ENCODE data around the gene SLIT3.

DNA sequence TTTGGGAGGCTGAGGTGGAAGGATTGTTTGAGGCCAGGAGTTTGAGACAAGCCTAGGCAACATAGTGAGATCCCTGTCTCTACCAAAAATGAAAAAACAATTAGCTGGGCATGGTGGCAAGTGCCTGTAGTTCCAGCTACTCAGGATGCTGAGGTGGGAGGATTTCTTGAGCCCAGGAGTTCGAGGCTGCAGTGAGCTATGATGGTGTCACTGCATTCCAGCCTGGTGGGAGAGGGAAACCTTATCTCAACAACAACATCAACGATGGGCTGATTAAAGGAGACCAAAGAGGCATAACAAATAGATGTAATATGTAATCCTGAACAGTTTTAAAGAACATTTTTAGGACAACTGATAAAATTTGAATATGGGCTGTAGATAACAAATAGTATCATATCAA is 687.5 kb downstream of the SLIT3 start:
- TF ChIP-seq, protein P1, sequence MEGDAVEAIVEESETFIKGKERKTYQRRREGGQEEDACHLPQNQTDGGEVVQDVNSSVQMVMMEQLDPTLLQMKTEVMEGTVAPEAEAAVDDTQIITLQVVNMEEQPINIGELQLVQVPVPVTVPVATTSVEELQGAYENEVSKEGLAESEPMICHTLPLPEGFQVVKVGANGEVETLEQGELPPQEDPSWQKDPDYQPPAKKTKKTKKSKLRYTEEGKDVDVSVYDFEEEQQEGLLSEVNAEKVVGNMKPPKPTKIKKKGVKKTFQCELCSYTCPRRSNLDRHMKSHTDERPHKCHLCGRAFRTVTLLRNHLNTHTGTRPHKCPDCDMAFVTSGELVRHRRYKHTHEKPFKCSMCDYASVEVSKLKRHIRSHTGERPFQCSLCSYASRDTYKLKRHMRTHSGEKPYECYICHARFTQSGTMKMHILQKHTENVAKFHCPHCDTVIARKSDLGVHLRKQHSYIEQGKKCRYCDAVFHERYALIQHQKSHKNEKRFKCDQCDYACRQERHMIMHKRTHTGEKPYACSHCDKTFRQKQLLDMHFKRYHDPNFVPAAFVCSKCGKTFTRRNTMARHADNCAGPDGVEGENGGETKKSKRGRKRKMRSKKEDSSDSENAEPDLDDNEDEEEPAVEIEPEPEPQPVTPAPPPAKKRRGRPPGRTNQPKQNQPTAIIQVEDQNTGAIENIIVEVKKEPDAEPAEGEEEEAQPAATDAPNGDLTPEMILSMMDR (conservative IDR thresholded peaks at IDR 0.05; ENCODE audit: low read depth in 2 of 2), result no peak
- no peak for TF ChIP-seq EZH2phosphoT487 (IDR thresholded peaks at IDR 0.05; ENCODE audit: unreplicated experiment)
- TF ChIP-seq, protein P2, sequence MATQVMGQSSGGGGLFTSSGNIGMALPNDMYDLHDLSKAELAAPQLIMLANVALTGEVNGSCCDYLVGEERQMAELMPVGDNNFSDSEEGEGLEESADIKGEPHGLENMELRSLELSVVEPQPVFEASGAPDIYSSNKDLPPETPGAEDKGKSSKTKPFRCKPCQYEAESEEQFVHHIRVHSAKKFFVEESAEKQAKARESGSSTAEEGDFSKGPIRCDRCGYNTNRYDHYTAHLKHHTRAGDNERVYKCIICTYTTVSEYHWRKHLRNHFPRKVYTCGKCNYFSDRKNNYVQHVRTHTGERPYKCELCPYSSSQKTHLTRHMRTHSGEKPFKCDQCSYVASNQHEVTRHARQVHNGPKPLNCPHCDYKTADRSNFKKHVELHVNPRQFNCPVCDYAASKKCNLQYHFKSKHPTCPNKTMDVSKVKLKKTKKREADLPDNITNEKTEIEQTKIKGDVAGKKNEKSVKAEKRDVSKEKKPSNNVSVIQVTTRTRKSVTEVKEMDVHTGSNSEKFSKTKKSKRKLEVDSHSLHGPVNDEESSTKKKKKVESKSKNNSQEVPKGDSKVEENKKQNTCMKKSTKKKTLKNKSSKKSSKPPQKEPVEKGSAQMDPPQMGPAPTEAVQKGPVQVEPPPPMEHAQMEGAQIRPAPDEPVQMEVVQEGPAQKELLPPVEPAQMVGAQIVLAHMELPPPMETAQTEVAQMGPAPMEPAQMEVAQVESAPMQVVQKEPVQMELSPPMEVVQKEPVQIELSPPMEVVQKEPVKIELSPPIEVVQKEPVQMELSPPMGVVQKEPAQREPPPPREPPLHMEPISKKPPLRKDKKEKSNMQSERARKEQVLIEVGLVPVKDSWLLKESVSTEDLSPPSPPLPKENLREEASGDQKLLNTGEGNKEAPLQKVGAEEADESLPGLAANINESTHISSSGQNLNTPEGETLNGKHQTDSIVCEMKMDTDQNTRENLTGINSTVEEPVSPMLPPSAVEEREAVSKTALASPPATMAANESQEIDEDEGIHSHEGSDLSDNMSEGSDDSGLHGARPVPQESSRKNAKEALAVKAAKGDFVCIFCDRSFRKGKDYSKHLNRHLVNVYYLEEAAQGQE (IDR thresholded peaks at IDR 0.05; ENCODE audit: unreplicated experiment), result no peak
- TF ChIP-seq CREB1 (CRISPR knock-in tag; IDR thresholded peaks at IDR 0.05; ENCODE audit: low read depth), result no peak
- no peak for TF ChIP-seq POLR2AphosphoS5 (IDR thresholded peaks at IDR 0.05; ENCODE audit: low read depth)
- no peak for TF ChIP-seq NANOG (IDR thresholded peaks at IDR 0.05; ENCODE audit: borderline replicate concordance)
- TF ChIP-seq ZNF331 (CRISPR knock-in tag; IDR thresholded peaks at IDR 0.05; ENCODE audit: low read depth), result no peak
- no peak for TF ChIP-seq JUNB (IDR thresholded peaks at IDR 0.05; ENCODE audit: unreplicated experiment)
- TF ChIP-seq, protein P3, sequence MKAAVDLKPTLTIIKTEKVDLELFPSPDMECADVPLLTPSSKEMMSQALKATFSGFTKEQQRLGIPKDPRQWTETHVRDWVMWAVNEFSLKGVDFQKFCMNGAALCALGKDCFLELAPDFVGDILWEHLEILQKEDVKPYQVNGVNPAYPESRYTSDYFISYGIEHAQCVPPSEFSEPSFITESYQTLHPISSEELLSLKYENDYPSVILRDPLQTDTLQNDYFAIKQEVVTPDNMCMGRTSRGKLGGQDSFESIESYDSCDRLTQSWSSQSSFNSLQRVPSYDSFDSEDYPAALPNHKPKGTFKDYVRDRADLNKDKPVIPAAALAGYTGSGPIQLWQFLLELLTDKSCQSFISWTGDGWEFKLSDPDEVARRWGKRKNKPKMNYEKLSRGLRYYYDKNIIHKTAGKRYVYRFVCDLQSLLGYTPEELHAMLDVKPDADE (IDR thresholded peaks at IDR 0.05), result no peak
- TF ChIP-seq EZH2 (IDR thresholded peaks at IDR 0.05; ENCODE audit: low read depth, unreplicated experiment), result no peak
- TF ChIP-seq STAT1 (IDR thresholded peaks at IDR 0.05; ENCODE audit: unreplicated experiment), result no peak

All from GM23338 (cell line).